Testis (tissue), 2 donors: ENCODE data around the gene IL6ST.

Experiments used
- CTCF ChIP-seq, 3 experiments: fragments of 450-650 bp in 2 of 3; fragments of 200-600 bp in 1 of 3; sonication (generic) in 1 of 3; IDR thresholded peaks; one replicate each; pipeline ENCODE4 v1.5.1; 2016 to 2019; ENCODE audit warnings: antibody characterized with exemption in 3 of 3, mild to moderate bottlenecking in 2 of 3, moderate library complexity in 1 of 3
- POLR2A ChIP-seq: fragments of 450-650 bp; IDR thresholded peaks from one replicate; pipeline ENCODE4 v1.6.1; 2017; ENCODE audit warnings: antibody characterized with exemption, mild to moderate bottlenecking, moderate library complexity

- TF ChIP-seq CTCF (IDR thresholded peaks at IDR 0.05), result no peak
- TF ChIP-seq POLR2A, result no peak
These were observed 70.8 kb downstream of the IL6ST start for GRCh38 chr5:55923865-55924500.
